Neuron (in vitro differentiated cells): Measurements from ENCODE around the gene DOCK4.

Experiments
- H2AFZ ChIP-seq: one replicate; pipeline ENCODE4 v1.6.1; 2013; ENCODE audit warnings: low read depth, mild to moderate bottlenecking, inconsistent platforms, low read length, moderate library complexity
- H3K27me3 ChIP-seq: one replicate; pipeline ENCODE4 v1.6.1; 2013; ENCODE audit warnings: low read length; ENCODE audit not compliant: insufficient read depth
- H3K36me3 ChIP-seq: one replicate; pipeline ENCODE4 v1.6.1; 2013; ENCODE audit warnings: low read length; ENCODE audit not compliant: insufficient read depth
- H3K4me1 ChIP-seq: one replicate; pipeline ENCODE4 v1.6.1; 2013; ENCODE audit warnings: low read length; ENCODE audit not compliant: insufficient read depth
- H3K4me3 ChIP-seq: 2 replicates; pipeline ENCODE4 v1.5.1; 2013; ENCODE audit warnings: mild to moderate bottlenecking, low read length, moderate library complexity
- H3K9me3 ChIP-seq: one replicate; pipeline ENCODE4 v1.6.1; 2013; ENCODE audit warnings: low read length

Gene DOCK4

GRCh38 chr7:111750228-111750627 lies 456.0 kb downstream of the DOCK4 start:
- Histone ChIP-seq H3K4me3 (no peak overlapping the region), H3K27me3 (no peaks in the 10 kb centered on the region), H2AFZ (no peak overlapping the region), H3K36me3 (no peaks in the 10 kb centered on the region), H3K9me3 (no peaks in the 10 kb centered on the region), H3K4me1 (no peaks in the 10 kb centered on the region)

- Histone ChIP-seq H3K27me3 (no peaks in the 10 kb centered on the region), H3K4me3 (no peak overlapping the region), H3K9me3 (peaks cover 2% of the 10 kb centered on the region), H3K36me3 (no peaks in the 10 kb centered on the region), H2AFZ (no peak overlapping the region), H3K4me1 (no peaks in the 10 kb centered on the region)
These were observed 456.6 kb downstream of the DOCK4 start for GRCh38 chr7:111749625-111750024.

GRCh38 chr7:111747718-111748117 lies 458.5 kb downstream of the DOCK4 start:
- no peaks in the 10 kb centered on the region for H3K36me3 ChIP-seq
- peaks cover 14% of the 10 kb centered on the region for H3K4me1 ChIP-seq
- no peak overlapping the region for H3K4me3 ChIP-seq
- peaks cover 8% of the 10 kb centered on the region for H3K9me3 ChIP-seq
- H2AFZ ChIP-seq, result no peak overlapping the region
- H3K27me3 ChIP-seq, result no peaks in the 10 kb centered on the region

- Histone ChIP-seq H3K27me3 (no peaks in the 10 kb centered on the region), H2AFZ (no peak overlapping the region), H3K36me3 (no peaks in the 10 kb centered on the region), H3K4me3 (no peak overlapping the region), H3K4me1 (peaks cover 15% of the 10 kb centered on the region), H3K9me3 (peaks cover 8% of the 10 kb centered on the region)
These were observed 459.2 kb downstream of the DOCK4 start for GRCh38 chr7:111746950-111747349.

- Histone ChIP-seq H3K27me3 (no peaks in the 10 kb centered on the region), H3K36me3 (no peaks in the 10 kb centered on the region), H2AFZ (no peak overlapping the region), H3K4me3 (no peak overlapping the region), H3K4me1 (peaks cover 15% of the 10 kb centered on the region), H3K9me3 (peaks cover 8% of the 10 kb centered on the region)
These were observed 461.6 kb downstream of the DOCK4 start for GRCh38 chr7:111744501-111745155.

- Histone ChIP-seq H3K36me3 (no peaks in the 10 kb centered on the region), H2AFZ (no peak overlapping the region), H3K4me3 (no peak overlapping the region), H3K9me3 (peaks cover 8% of the 10 kb centered on the region), H3K4me1 (peaks cover 15% of the 10 kb centered on the region), H3K27me3 (no peaks in the 10 kb centered on the region)
These were observed 462.9 kb downstream of the DOCK4 start for GRCh38 chr7:111743244-111743847.

- H3K4me1 ChIP-seq, result peaks cover 15% of the 10 kb centered on the region
- H3K36me3 ChIP-seq, result no peaks in the 10 kb centered on the region
- H3K4me3 ChIP-seq, result no peak overlapping the region
- H2AFZ ChIP-seq, result no peak overlapping the region
- peaks cover 8% of the 10 kb centered on the region for H3K9me3 ChIP-seq
- no peaks in the 10 kb centered on the region for H3K27me3 ChIP-seq
These were observed 464.4 kb downstream of the DOCK4 start for GRCh38 chr7:111741811-111742240.

GRCh38 chr7:111740942-111741341 lies 465.3 kb downstream of the DOCK4 start:
- Histone ChIP-seq H3K4me1 (peaks cover 15% of the 10 kb centered on the region), H3K4me3 (no peak overlapping the region), H3K27me3 (no peaks in the 10 kb centered on the region), H2AFZ (no peak overlapping the region), H3K9me3 (peaks cover 8% of the 10 kb centered on the region), H3K36me3 (no peaks in the 10 kb centered on the region)

- no peaks in the 10 kb centered on the region for H3K27me3 ChIP-seq
- H3K36me3 ChIP-seq, result no peaks in the 10 kb centered on the region
- no peaks in the 10 kb centered on the region for H3K4me1 ChIP-seq
- no peak overlapping the region for H2AFZ ChIP-seq
- H3K4me3 ChIP-seq, result no peak overlapping the region
- H3K9me3 ChIP-seq, result no peaks in the 10 kb centered on the region
These were observed 469.7 kb downstream of the DOCK4 start for GRCh38 chr7:111736552-111736874.

GRCh38 chr7:111735661-111736551 lies 470.3 kb downstream of the DOCK4 start:
- no peaks in the 10 kb centered on the region for H3K36me3 ChIP-seq

GRCh38 chr7:111734954-111735660 lies 471.1 kb downstream of the DOCK4 start:
- no peak overlapping the region for H3K4me3 ChIP-seq
- H3K27me3 ChIP-seq, result no peaks in the 10 kb centered on the region
- no peak overlapping the region for H2AFZ ChIP-seq
- no peaks in the 10 kb centered on the region for H3K4me1 ChIP-seq
- H3K9me3 ChIP-seq, result no peaks in the 10 kb centered on the region
- no peaks in the 10 kb centered on the region for H3K36me3 ChIP-seq

More at GRCh38 chr7:111735661-111736551, 470.3 kb downstream of the DOCK4 start:
- Histone ChIP-seq H3K4me3 (no peak overlapping the region), H3K4me1 (no peaks in the 10 kb centered on the region), H3K27me3 (no peaks in the 10 kb centered on the region), H3K9me3 (no peaks in the 10 kb centered on the region), H2AFZ (no peak overlapping the region)

GRCh38 chr7:111732923-111733322 lies 473.3 kb downstream of the DOCK4 start:
- no peak overlapping the region for H3K4me3 ChIP-seq
- H3K27me3 ChIP-seq, result no peaks in the 10 kb centered on the region
- H3K4me1 ChIP-seq, result no peaks in the 10 kb centered on the region
- peaks cover 4% of the 10 kb centered on the region for H3K36me3 ChIP-seq
- peaks cover 3% of the 10 kb centered on the region for H3K9me3 ChIP-seq
- no peak overlapping the region for H2AFZ ChIP-seq
